H1 (cell line): ENCODE results near the gene OTUB1. TPM values are rescaled to one million over a fixed set of nuclear protein-coding genes. Genes with fewer than 3 reads are reported as not detected.

Experiments used
- CTCF ChIA-PET: fragments of 300-600 bp; sonication (Branson Sonifier 250); formaldehyde crosslinking; loops from one replicate; lab custom pipeline; 2021; ENCODE audit not compliant: partially characterized antibody; lab: Charles Lee
- POLR2A ChIA-PET: fragments of 300-600 bp; sonication (Branson Sonifier 250); formaldehyde crosslinking; loops from one replicate; lab custom pipeline; 2021; ENCODE audit warnings: inconsistent platforms; ENCODE audit not compliant: partially characterized antibody; lab: Charles Lee
- DNase-seq, 2 experiments: peaks; one replicate each; pipeline versions ENCODE4 v3.0.0 to v3.0.0-alpha.2; 2010 to 2022; ENCODE audit warnings: low spot score in 2 of 2, low read depth in 1 of 2, mixed read lengths in 1 of 2
- FAIRE-seq: peaks from 2 replicates; lab custom pipeline; 2011; peaks lifted over from hg19 to GRCh38; lab: Jason Lieb, UNC
- H2AFZ ChIP-seq: 2 replicates; pipeline ENCODE4 v1.8.1; 2012; ENCODE audit warnings: low read length, inconsistent platforms
- H2AK5ac ChIP-seq: 2 replicates; pipeline ENCODE4 v1.6.1; 2013; ENCODE audit warnings: low read depth, low read length
- H2BK120ac ChIP-seq: replicated peaks from 2 replicates; pipeline ENCODE3; 2013; ENCODE audit warnings: low read depth, low read length, inconsistent platforms
- H2BK12ac ChIP-seq: 2 replicates; pipeline ENCODE4 v1.6.1; 2013; ENCODE audit warnings: low read depth, low read length
- H2BK15ac ChIP-seq: 2 replicates; pipeline ENCODE4 v1.6.1; 2013; ENCODE audit warnings: low read length
- H2BK20ac ChIP-seq: 2 replicates; pipeline ENCODE4 v1.6.1; 2013; ENCODE audit warnings: low read length
- H2BK5ac ChIP-seq: 2 replicates; pipeline ENCODE4 v1.6.1; 2013; ENCODE audit warnings: low read depth, low read length
- H3K14ac ChIP-seq: 2 replicates; pipeline ENCODE4 v1.6.1; 2013; ENCODE audit warnings: inconsistent platforms; ENCODE audit not compliant: insufficient read length
- H3K18ac ChIP-seq: 2 replicates; pipeline ENCODE4 v1.6.1; 2013; ENCODE audit warnings: low read length; ENCODE audit errors: extremely low read depth
- H3K23ac ChIP-seq: 2 replicates; pipeline ENCODE4 v1.6.1; 2013; ENCODE audit warnings: inconsistent platforms; ENCODE audit not compliant: insufficient read length
- H3K23me2 ChIP-seq: 2 replicates; pipeline ENCODE4 v1.6.1; 2013; ENCODE audit warnings: low read depth, low read length
- H3K27ac ChIP-seq: 2 replicates; pipeline ENCODE4 v1.6.1; 2011; ENCODE audit warnings: low read depth, low read length, inconsistent platforms
- H3K27me3 ChIP-seq, 4 experiments: replicated peaks in 1 of 4; 1 replicate in 1 of 4; 2 replicates in 3 of 4; pipeline versions ENCODE4 v1.6.1 to v1.8.1; 2011 to 2013; ENCODE audit warnings: low read length in 3 of 4, mild to moderate bottlenecking in 3 of 4, inconsistent platforms in 2 of 4, mixed read lengths in 2 of 4, moderate library complexity in 1 of 4; ENCODE audit not compliant: control insufficient read depth in 3 of 4, insufficient read depth in 3 of 4; ENCODE audit errors: extremely low read depth in 1 of 4
- H3K36me3 ChIP-seq, 4 experiments: 2 replicates each; pipeline versions ENCODE4 v1.6.1 to v1.8.1; 2011 to 2013; ENCODE audit warnings: mild to moderate bottlenecking in 4 of 4, low read length in 3 of 4, moderate library complexity in 2 of 4, control low read depth in 1 of 4, inconsistent platforms in 1 of 4; ENCODE audit not compliant: insufficient read depth in 4 of 4, control insufficient read depth in 2 of 4
- H3K4ac ChIP-seq: replicated peaks from 2 replicates; pipeline ENCODE3; 2013; ENCODE audit warnings: low read length, low read depth, mixed read lengths, inconsistent platforms; ENCODE audit not compliant: insufficient read length
- H3K4me1 ChIP-seq, 4 experiments: replicated peaks in 1 of 4; 1 replicate in 1 of 4; 2 replicates in 3 of 4; pipeline versions ENCODE4 v1.6.1 to v1.8.1; 2011 to 2013; ENCODE audit warnings: low read length in 3 of 4, inconsistent platforms in 2 of 4, mixed read lengths in 1 of 4; ENCODE audit not compliant: insufficient read depth in 4 of 4, control insufficient read depth in 3 of 4
- H3K4me2 ChIP-seq, 2 experiments: 2 replicates each; pipeline versions ENCODE4 v1.6.1 to v1.8.1; 2011 to 2013; ENCODE audit warnings: low read depth in 2 of 2, low read length in 2 of 2, control low read depth in 1 of 2, inconsistent platforms in 1 of 2, mild to moderate bottlenecking in 1 of 2; ENCODE audit not compliant: insufficient read depth in 1 of 2
- H3K4me3 ChIP-seq, 4 experiments: fragments of 200-600, 300-600 bp in 1 of 4; sonication (generic), shearing (Covaris generic), sonication (Bioruptor Twin) in 1 of 4; 2 replicates each; pipeline versions ENCODE4 v1.5.1 to v1.8.1; 2011 to 2016; ENCODE audit warnings: low read length in 4 of 4, low read depth in 3 of 4, control low read depth in 2 of 4, inconsistent platforms in 2 of 4, mild to moderate bottlenecking in 2 of 4, mixed read lengths in 1 of 4, moderate library complexity in 1 of 4; ENCODE audit not compliant: insufficient read depth in 2 of 4; ENCODE audit errors: extremely low read depth in 1 of 4
- H3K56ac ChIP-seq: replicated peaks from 2 replicates; pipeline ENCODE3; 2013; ENCODE audit warnings: low read depth, mild to moderate bottlenecking, mixed read lengths, low read length, inconsistent platforms; ENCODE audit not compliant: insufficient read length
- H3K79me1 ChIP-seq: 2 replicates; pipeline ENCODE4 v1.6.1; 2013; ENCODE audit warnings: low read depth, low read length, control low read depth
- H3K79me2 ChIP-seq, 2 experiments: 2 replicates each; pipeline versions ENCODE4 v1.6.1 to v1.8.1; 2012 to 2013; ENCODE audit warnings: low read length in 2 of 2, mild to moderate bottlenecking in 2 of 2, inconsistent platforms in 1 of 2; ENCODE audit not compliant: insufficient read depth in 2 of 2, control insufficient read depth in 1 of 2
- H3K9ac ChIP-seq, 4 experiments: replicated peaks in 1 of 4; 1 replicate in 1 of 4; 2 replicates in 3 of 4; pipeline versions ENCODE4 v1.6.1 to v1.8.1; 2011 to 2013; ENCODE audit warnings: low read depth in 3 of 4, low read length in 3 of 4, control low read depth in 2 of 4, mild to moderate bottlenecking in 2 of 4, moderate library complexity in 2 of 4, inconsistent platforms in 1 of 4; ENCODE audit errors: extremely low read depth in 1 of 4
- H3K9me3 ChIP-seq, 2 experiments: 2 replicates each; pipeline versions ENCODE4 v1.6.1 to v1.8.1; 2012 to 2013; ENCODE audit warnings: mild to moderate bottlenecking in 2 of 2, moderate library complexity in 2 of 2, control low read depth in 1 of 2, inconsistent platforms in 1 of 2, low read depth in 1 of 2, low read length in 1 of 2, mixed read lengths in 1 of 2; ENCODE audit not compliant: insufficient read depth in 2 of 2
- H4K20me1 ChIP-seq, 2 experiments: replicated peaks in 1 of 2; 2 replicates each; pipeline versions ENCODE3 to v1.8.1; 2011 to 2013; ENCODE audit warnings: inconsistent platforms in 2 of 2, low read length in 2 of 2, mild to moderate bottlenecking in 1 of 2; ENCODE audit not compliant: insufficient read depth in 2 of 2, control insufficient read depth in 1 of 2
- H4K5ac ChIP-seq: 2 replicates; pipeline ENCODE4 v1.6.1; 2013; ENCODE audit warnings: low read length, low read depth, mixed read lengths, inconsistent platforms; ENCODE audit not compliant: insufficient read length
- H4K8ac ChIP-seq: 2 replicates; pipeline ENCODE4 v1.8.0; 2013; ENCODE audit warnings: mild to moderate bottlenecking, moderate library complexity, low read length, inconsistent platforms; ENCODE audit not compliant: insufficient read depth; ENCODE audit errors: extremely low read depth
- H4K91ac ChIP-seq: replicated peaks from 2 replicates; pipeline ENCODE3; 2013; ENCODE audit warnings: low read length, mixed read lengths, inconsistent platforms; ENCODE audit not compliant: insufficient read length
- CEBPB ChIP-seq: IDR thresholded peaks from 2 replicates; pipeline ENCODE4 v1.6.1; 2012; ENCODE audit warnings: low read depth, low read length
- CTBP2 ChIP-seq: IDR thresholded peaks from 2 replicates; pipeline ENCODE4 v1.7.0; 2011; ENCODE audit warnings: borderline replicate concordance, mild to moderate bottlenecking, moderate library complexity, mixed read lengths, low read length; ENCODE audit not compliant: insufficient read depth, insufficient read length
- PHF8 ChIP-seq: fragments of 200-600 bp; sonication (generic); conservative IDR thresholded peaks from 2 replicates; pipeline ENCODE4 v1.7.1; 2012; ENCODE audit warnings: low read depth, mild to moderate bottlenecking, inconsistent platforms, low read length, moderate library complexity
- POLR2AphosphoS5 ChIP-seq: IDR thresholded peaks from 2 replicates; pipeline ENCODE4 v1.6.1; 2011; ENCODE audit warnings: low read depth, low read length
- POU5F1 ChIP-seq: IDR thresholded peaks from 2 replicates; pipeline ENCODE4 v1.6.1; 2011; ENCODE audit warnings: low read depth, mild to moderate bottlenecking, low read length, moderate library complexity
- SP4 ChIP-seq: IDR thresholded peaks from 2 replicates; pipeline ENCODE4 v1.6.1; 2012; ENCODE audit warnings: low read length, inconsistent platforms
- TAF7 ChIP-seq: optimal IDR thresholded peaks from 2 replicates; pipeline ENCODE3; 2011; ENCODE audit warnings: low read depth, mild to moderate bottlenecking, inconsistent platforms, low read length, moderate library complexity, borderline replicate concordance
- TBP ChIP-seq: IDR thresholded peaks from 2 replicates; pipeline ENCODE4 v1.6.1; 2011; ENCODE audit warnings: low read depth, low read length, improper control_type of control experiment
- WGBS, 2 experiments: shearing (Covaris generic) in 1 of 2; methylation state at CpG; one replicate each; pipeline versions ENCODE4 v1.1.6 to v1.1.7; 2013 to 2015; ENCODE audit warnings: low lambda C conversion rate in 2 of 2, mixed read lengths in 2 of 2, inconsistent platforms in 1 of 2, low coverage in 1 of 2, missing lambda C conversion rate in 1 of 2; ENCODE audit not compliant: insufficient replicate concordance in 2 of 2, insufficient coverage in 1 of 2, insufficient read length in 1 of 2; ENCODE audit errors: extremely low coverage in 1 of 2, missing lambda C conversion rate in 1 of 2; 5-methylcytosine and 5-hydroxymethylcytosine counted together
- long read RNA-seq, 2 experiments: library from RNA in 1 of 2; library from capped mRNA in 1 of 2; stranded (forward); transcript quantifications; one replicate each; pipeline ENCODE4 v2.0.0, GENCODE V29; 2021; ENCODE audit warnings: inconsistent platforms in 1 of 2
- polyA minus RNA-seq, 3 experiments: library from RNA; depleted of rRNA, polyadenylated mRNA; stranded (reverse); fragments of >200 nt; gene quantifications; 1 replicate in 2 of 3; 2 replicates in 1 of 3; pipeline ENCODE4 v1.2.3, GENCODE V29; 2011
- polyA plus RNA-seq, 7 experiments: library from polyadenylated mRNA; depleted of rRNA in 3 of 7; stranded (reverse) in 5 of 7; unstranded in 2 of 7; fragments of >200 nt in 5 of 7; fragments of 200-250 nt in 2 of 7; gene quantifications; 1 replicate in 5 of 7; 2 replicates in 1 of 7; 4 replicates in 1 of 7; pipeline versions ENCODE4 v1.2.1 to v1.2.3, GENCODE V29; 2011 to 2013; ENCODE audit warnings: missing spikeins in 2 of 7, mixed read lengths in 2 of 7
- total RNA-seq: library from RNA; stranded (reverse); fragmentation: NEBNext Ultra II Directional; extraction: Animal tissue kit (Norgen Biotek cat#: 25700); gene quantifications from 2 replicates; pipeline ENCODE4 v1.2.1, GENCODE V29; 2021

Gene OTUB1
- total RNA-seq (110 and 112 TPM in 2 replicates), polyA plus RNA-seq (2011; rRNA removed) (274 and 348 TPM in 2 replicates), polyA minus RNA-seq (2011; rRNA and poly(A)+ RNA removed) (105 and 113 TPM in 2 replicates)
- 214 TPM for polyA plus RNA-seq (2011; cell fraction: cytosol; rRNA removed)
- polyA plus RNA-seq (2011; cell fraction: nucleus; rRNA removed) = 408 TPM
- 116 to 162 TPM (median 150 TPM) in 4 replicates for polyA plus RNA-seq (2012, experiment 1 of 2)
- polyA plus RNA-seq (2012, experiment 2 of 2) = 177 TPM
- polyA plus RNA-seq (2013, experiment 1 of 2) = 88.3 TPM
- 81.7 TPM for polyA plus RNA-seq (2013, experiment 2 of 2)
- 71.3 TPM for polyA minus RNA-seq (2011; cell fraction: cytosol; rRNA and poly(A)+ RNA removed)
- 57.0 TPM for polyA minus RNA-seq (2011; cell fraction: nucleus; rRNA and poly(A)+ RNA removed)
- long read RNA-seq, experiment 1, transcript OTUB1-209 (7 exons, 1,729 nt) = major isoform, 90 of 150 reads
- long read RNA-seq, experiment 1, partial matches to known transcripts = 30 of 150 reads
- long read RNA-seq, experiment 1, other reads (novel, unspliced or antisense) = 26 of 150 reads
- long read RNA-seq, experiment 2, transcript OTUB1-201 (6 exons, 2,493 nt) = minor isoform, 30 of 294 reads
- long read RNA-seq, experiment 2, transcript OTUB1-209 (7 exons, 1,729 nt) = major isoform, 237 of 294 reads
- long read RNA-seq, experiment 2, partial matches to known transcripts = 4 of 294 reads
- long read RNA-seq, experiment 2, other reads (novel, unspliced or antisense) = 20 of 294 reads

GRCh38 chr11:63986156-63986931 lies at the start of gene OTUB1:
Gene OTUB1, plus strand, starts transcription at chr11:63986438. Its CDS starts 19 bp downstream, at chr11:63986457.
- H3K4me2 ChIP-seq = peak within 1 kb of the TSS; percentile 72 to 82
- 0 out of 2 replicates have a peak within 1 kb of the TSS, but pooled peaks have one; percentile 80 for H2BK12ac ChIP-seq
- no peaks in the 10 kb centered on the region for H3K9me3 ChIP-seq
- H3K4ac ChIP-seq = peak within 1 kb of the TSS; percentile 97
- H2BK120ac ChIP-seq = peak within 1 kb of the TSS; percentile 24
- peak within 1 kb of the TSS; percentile 75 to 97 (median 89) for H3K9ac ChIP-seq
- H3K79me1 ChIP-seq = peaks cover 23% of the 10 kb centered on the region
- no peak within 1 kb of the TSS for H2BK20ac ChIP-seq
- H4K5ac ChIP-seq = peak within 1 kb of the TSS; percentile 95
- H4K20me1 ChIP-seq = peaks cover 5 to 18% of the 10 kb centered on the region in 2 experiments
- peak within 1 kb of the TSS; percentile 96 for H4K91ac ChIP-seq
- H2AK5ac ChIP-seq = 0 out of 2 replicates have a peak within 1 kb of the TSS, but pooled peaks have one; percentile 39
- POLR2A ChIA-PET = interaction anchor here (0.6 to 3.2 kb wide), 13 partner anchors 8 to 304 kb away, joined by 3 to 24 read pairs (median 3); partner anchors contain the start of genes COX8A and MARK2
- no peaks in the 10 kb centered on the region for H3K27me3 ChIP-seq
- H3K79me2 ChIP-seq = peaks cover 5 to 32% of the 10 kb centered on the region in 2 experiments
- peak within 1 kb of the TSS; percentile 99 for H2BK5ac ChIP-seq
- WGBS, 2 experiments = 2% methylated on average over 43 of the region's 63 CpGs; no CpG with 5 or more reads in 1 of the 2 experiments
- no peak within 1 kb of the TSS for H3K14ac ChIP-seq
- peak within 1 kb of the TSS; percentile 94 for H3K56ac ChIP-seq
- H3K4me1 ChIP-seq = peaks cover 0 to 16% (median 9%) of the 10 kb centered on the region in 4 experiments; a peak in 6 of 7 replicates
- CTCF ChIA-PET = no interaction called here
- no peak within 1 kb of the TSS for H3K23ac ChIP-seq
- peaks cover 10% of the 10 kb centered on the region; the same call in 1 of the 2 replicates for H3K23me2 ChIP-seq
- H3K36me3 ChIP-seq = peaks cover 5 to 18% (median 11%) of the 10 kb centered on the region in 4 experiments; a peak in 6 of 8 replicates
- 0 out of 2 replicates have a peak within 1 kb of the TSS, but pooled peaks have one; percentile 7 for H2AFZ ChIP-seq
- H3K18ac ChIP-seq = peak within 1 kb of the TSS; percentile 99
- H3K27ac ChIP-seq = peak within 1 kb of the TSS; percentile 96
- FAIRE-seq (peak; percentile 24), DNase-seq (peak; percentile 92 to 96)
- peak within 1 kb of the TSS; percentile 29; the same call in 1 of the 2 replicates for H2BK15ac ChIP-seq
- peak within 1 kb of the TSS; percentile 63 to 86 (median 70) for H3K4me3 ChIP-seq
- H4K8ac ChIP-seq = peak within 1 kb of the TSS; percentile 100
- TF ChIP-seq SP4 (0 out of 2 replicates have a peak, but pooled peaks have one; percentile 36), CTBP2 (no peak), POU5F1 (no peak), TAF7 (peak; percentile 81), POLR2AphosphoS5 (peak; percentile 77), TBP (peak; percentile 93), PHF8 (peak; percentile 99), CEBPB (no peak)
